Neutrophil (primary cell): ENCODE data around the gene STX8.
"Not testable (repeated sequence)": the region's sequence is repeated elsewhere in the genome, so short reads cannot be mapped to it uniquely, and the experiment has no call there.

Source experiments
- H3K27ac ChIP-seq: fragments of 200-600 bp; sonication (generic); 2 replicates; pipeline ENCODE4 v1.5.1; 2016; ENCODE audit warnings: mild to moderate bottlenecking, moderate library complexity
- H3K27me3 ChIP-seq: fragments of 200-600 bp; sonication (generic); 2 replicates; pipeline ENCODE4 v1.6.0; 2016; ENCODE audit warnings: mild to moderate bottlenecking
- H3K36me3 ChIP-seq: fragments of 200-600 bp; sonication (generic); 2 replicates; pipeline ENCODE4 v1.5.1; 2017
- H3K4me1 ChIP-seq, 2 experiments: fragments of 200-600 bp in 1 of 2; sonication (generic) in 1 of 2; 1 replicate in 1 of 2; 2 replicates in 1 of 2; pipeline versions ENCODE4 v1.5.1 to v1.6.1; 2013 to 2016; ENCODE audit warnings: low read depth in 1 of 2, low read length in 1 of 2, mild to moderate bottlenecking in 1 of 2, moderate library complexity in 1 of 2; ENCODE audit not compliant: control insufficient read depth in 1 of 2, insufficient read depth in 1 of 2
- H3K4me3 ChIP-seq, 2 experiments: fragments of 200-600 bp in 1 of 2; sonication (generic) in 1 of 2; 1 replicate in 1 of 2; 2 replicates in 1 of 2; pipeline ENCODE4 v1.5.1; 2013 to 2016; ENCODE audit warnings: low read depth in 1 of 2, low read length in 1 of 2, mild to moderate bottlenecking in 1 of 2, moderate library complexity in 1 of 2
- H3K9me3 ChIP-seq: fragments of 200-600 bp; sonication (generic); 2 replicates; pipeline ENCODE4 v1.5.1; 2016
- CTCF ChIP-seq: fragments of 200-600 bp; sonication (generic); IDR thresholded peaks from 2 replicates; pipeline ENCODE4 v1.5.1; 2016; ENCODE audit warnings: antibody characterized with exemption

Gene STX8

GRCh38 chr17:9564104-9564503 lies 11.5 kb downstream of the STX8 start:
- Histone ChIP-seq H3K27me3 (no peaks in the 10 kb centered on the region), H3K36me3 (peaks cover 30% of the 10 kb centered on the region), H3K4me1 (no peaks in the 10 kb centered on the region), H3K4me3 (no peak overlapping the region), H3K27ac (no peak overlapping the region), H3K9me3 (no peaks in the 10 kb centered on the region)
- TF ChIP-seq CTCF, result no peak

- Histone ChIP-seq H3K4me3 (no peak overlapping the region), H3K27ac (no peak overlapping the region), H3K36me3 (peaks cover 27% of the 10 kb centered on the region), H3K9me3 (no peaks in the 10 kb centered on the region), H3K4me1 (no peaks in the 10 kb centered on the region), H3K27me3 (no peaks in the 10 kb centered on the region)
- no peak for TF ChIP-seq CTCF
These were observed 17.8 kb downstream of the STX8 start for GRCh38 chr17:9557857-9558256.

GRCh38 chr17:9557161-9557755 lies 18.4 kb downstream of the STX8 start:
- no peaks in the 10 kb centered on the region for H3K27me3 ChIP-seq
- H3K4me1 ChIP-seq, result no peaks in the 10 kb centered on the region
- H3K4me3 ChIP-seq, result no peak overlapping the region
- peaks cover 24% of the 10 kb centered on the region for H3K36me3 ChIP-seq
- H3K9me3 ChIP-seq, result no peaks in the 10 kb centered on the region
- no peak overlapping the region for H3K27ac ChIP-seq
- no peak for TF ChIP-seq CTCF

- not testable (repeated sequence) for H3K9me3 ChIP-seq, H3K4me3 ChIP-seq, H3K4me1 ChIP-seq, H3K27ac ChIP-seq, H3K27me3 ChIP-seq
- peaks cover 34% of the 10 kb centered on the region for H3K36me3 ChIP-seq
These were observed 20.9 kb downstream of the STX8 start for GRCh38 chr17:9554715-9555114.

GRCh38 chr17:9553596-9553995 lies 22.0 kb downstream of the STX8 start:
- Histone ChIP-seq H3K4me1 (no peaks in the 10 kb centered on the region), H3K27ac (no peak overlapping the region), H3K27me3 (no peaks in the 10 kb centered on the region), H3K4me3 (no peak overlapping the region), H3K36me3 (peaks cover 39% of the 10 kb centered on the region), H3K9me3 (no peaks in the 10 kb centered on the region)
- no peak for TF ChIP-seq CTCF

- H3K9me3 ChIP-seq, result no peaks in the 10 kb centered on the region
These were observed 22.4 kb downstream of the STX8 start for GRCh38 chr17:9553181-9553580.

More at GRCh38 chr17:9553181-9553580, 22.4 kb downstream of the STX8 start:
- no peaks in the 10 kb centered on the region for H3K4me1 ChIP-seq
- H3K36me3 ChIP-seq, result peaks cover 39% of the 10 kb centered on the region
- no peaks in the 10 kb centered on the region for H3K27me3 ChIP-seq
- no peak overlapping the region for H3K4me3 ChIP-seq
- TF ChIP-seq CTCF, result no peak
- no peak overlapping the region for H3K27ac ChIP-seq
